KBM-7 (cell line): ENCODE results near the gene AIF1.
"Not testable (repeated sequence)": the region's sequence is repeated elsewhere in the genome, so short reads cannot be mapped to it uniquely, and the experiment has no call there.

Experiments used
- DNase-seq: peaks from one replicate; pipeline ENCODE4 v3.0.0-alpha.2; 2015
- in situ Hi-C: fragments of 300-500 bp; cut with MboI; formaldehyde crosslinking; loops from 2 replicates; pipeline ENCODE4 v1.14.3; 2020; ENCODE audit warnings: low sequenced_read_pairs, low pct_unique_long_range_greater_than_20kb, mixed read lengths

Gene AIF1

DNA sequence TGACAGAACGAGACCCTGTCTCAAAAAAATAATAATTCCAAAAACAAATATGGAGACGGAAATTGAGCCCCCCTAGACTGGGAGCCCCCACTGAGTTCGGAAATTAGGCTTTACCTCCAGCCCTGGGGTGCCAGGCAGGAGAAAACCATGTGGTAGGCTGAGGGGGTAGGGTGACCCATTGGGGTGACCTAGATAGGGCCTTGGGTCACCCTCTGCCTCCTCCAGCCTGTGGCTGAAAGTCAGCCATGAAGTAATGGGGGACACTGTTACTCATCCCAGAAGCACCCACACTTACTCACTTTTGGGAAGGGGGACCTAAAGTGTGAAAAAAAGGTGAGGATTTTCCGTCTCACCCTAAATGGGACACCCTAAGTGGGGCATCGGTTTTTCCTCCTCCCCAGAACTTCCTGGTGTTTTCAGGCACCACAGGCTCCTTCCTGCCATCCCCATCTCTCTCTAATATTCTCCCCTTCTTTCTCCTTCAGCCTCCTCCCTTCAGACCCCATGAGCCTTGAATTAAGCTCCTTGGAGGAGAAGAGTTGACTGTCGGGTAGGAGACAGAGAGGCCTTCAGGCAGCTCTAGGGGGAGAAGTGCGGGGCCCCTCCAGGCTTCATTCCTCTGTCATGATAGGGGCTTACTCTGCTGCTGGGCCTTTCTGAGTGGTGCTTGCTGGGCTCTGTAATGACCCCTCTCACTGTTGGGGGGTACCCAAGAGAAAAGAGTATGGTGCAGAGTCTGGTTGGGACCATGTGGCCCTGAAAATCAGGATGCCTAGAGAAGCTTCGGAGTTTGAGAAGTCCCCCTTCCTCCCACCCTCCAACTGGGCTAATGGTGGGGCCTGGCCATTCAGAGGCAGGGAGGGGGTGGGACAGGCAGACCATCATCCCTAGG is 35.2 kb upstream of the AIF1 start:
- in situ Hi-C loops = no loop called here
- no peak for DNase-seq

DNA sequence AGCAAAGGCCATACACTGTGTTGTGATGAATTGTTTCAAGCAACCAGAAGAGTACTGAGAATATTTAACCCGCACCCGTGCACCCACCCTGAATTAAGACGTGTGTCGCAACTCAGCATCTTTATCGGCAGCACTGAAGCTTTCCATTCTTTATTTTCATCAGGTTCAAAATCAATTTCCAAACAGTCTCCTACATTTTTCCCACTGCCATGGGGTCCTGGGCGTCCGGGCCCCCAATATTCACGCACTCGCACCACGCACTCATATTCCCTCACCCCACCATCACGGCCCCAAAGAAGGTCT is 34.6 kb upstream of the AIF1 start:
- DNase-seq = no peak
- in situ Hi-C loops = no loop called here

DNA sequence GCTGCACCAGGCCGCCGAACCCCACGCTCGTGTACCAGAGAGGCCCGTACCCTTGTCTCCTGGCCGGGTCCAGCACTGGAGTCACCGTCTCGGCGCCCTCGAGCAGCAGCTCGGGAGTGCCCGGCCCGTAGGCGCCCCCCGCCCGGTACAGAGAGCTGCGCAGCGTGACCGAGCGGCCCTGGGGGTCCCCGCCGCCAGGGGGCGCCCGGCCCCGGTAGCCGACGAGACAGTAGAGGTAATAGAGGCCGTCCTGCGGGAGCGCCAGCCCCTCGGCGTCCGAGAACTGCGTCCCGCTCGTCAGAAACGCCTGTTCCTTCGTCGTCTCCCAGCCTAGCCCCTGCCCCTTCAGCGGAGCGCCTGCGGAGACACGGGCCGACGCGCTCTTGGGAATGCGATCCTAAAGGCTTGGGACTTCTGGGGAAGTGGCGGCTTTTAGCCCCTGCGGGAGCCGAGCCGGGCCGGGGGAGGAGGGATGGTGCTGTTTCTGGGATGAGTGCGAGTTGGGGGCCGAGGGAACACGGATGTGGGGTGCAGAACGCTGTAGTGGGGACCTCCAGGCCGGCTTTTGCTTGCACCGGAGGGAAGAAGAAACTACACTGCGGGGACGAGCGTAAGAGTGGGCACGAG is 34.1 kb upstream of the AIF1 start:
- in situ Hi-C loops = no loop called here
- DNase-seq = peak; percentile 88

DNA sequence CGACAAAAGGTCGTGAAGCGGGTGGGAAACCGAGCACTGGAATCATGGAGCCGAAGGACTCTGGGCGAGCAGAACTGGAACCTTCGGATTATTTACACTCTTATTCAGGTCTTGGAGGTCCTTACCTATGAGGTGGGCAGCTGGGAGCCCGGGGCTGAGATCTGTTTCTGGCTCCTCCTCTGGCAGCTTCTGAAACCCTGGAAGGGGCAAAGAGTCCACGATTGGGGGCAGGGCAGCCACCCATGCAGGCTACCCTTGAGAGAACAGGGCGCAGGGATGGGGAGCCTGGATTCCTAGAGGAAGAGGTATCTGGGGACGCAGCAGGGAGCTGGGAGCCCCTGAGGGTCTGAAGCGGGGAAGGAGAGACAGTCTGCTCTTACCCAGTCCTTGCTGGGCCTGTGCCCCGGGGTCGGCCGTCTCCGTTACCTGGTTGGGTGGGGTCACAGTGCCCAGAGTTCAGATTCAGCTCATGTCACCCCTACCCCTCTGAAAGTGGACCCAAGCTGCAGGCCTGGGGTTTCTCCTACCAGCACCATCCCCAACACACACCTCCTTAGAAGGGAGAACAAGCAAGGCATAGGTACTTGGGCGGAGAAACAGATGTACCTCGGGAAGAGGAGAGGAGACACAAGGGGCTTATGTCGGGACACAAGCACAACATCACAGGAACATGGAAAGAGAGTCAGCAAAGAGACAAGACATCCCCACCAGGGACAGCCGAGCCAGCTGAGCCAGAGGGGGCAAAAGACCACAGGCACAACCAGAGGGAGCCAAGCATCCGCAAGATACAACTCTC is 33.4 kb upstream of the AIF1 start:
- no peak for DNase-seq
- in situ Hi-C loops = no loop called here

DNA sequence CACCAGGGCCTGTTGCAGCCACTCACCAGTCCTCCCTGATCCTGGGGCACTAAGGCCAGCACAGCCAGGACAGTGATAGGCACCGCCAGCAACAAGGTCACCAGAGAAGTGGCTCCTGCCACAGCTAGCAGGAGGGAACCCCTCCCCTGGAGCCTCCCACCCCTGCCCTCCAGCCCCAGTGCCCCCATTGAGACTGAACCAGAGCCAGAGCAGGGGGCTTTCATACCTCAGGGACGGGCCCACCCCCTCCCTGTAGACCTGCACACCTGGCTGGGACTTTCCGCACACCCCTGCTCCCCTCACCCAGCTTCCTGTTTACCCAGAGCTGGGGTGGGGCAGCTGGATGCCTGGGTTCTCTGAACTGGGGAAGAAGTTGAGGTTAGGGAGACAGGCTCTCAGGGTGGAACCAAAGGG is 32.8 kb upstream of the AIF1 start, which contains the start of gene LTB:
Gene LTB, minus strand, starts transcription at position 195 of the 414 bp plus-strand sequence. Its CDS starts 7 bp downstream, at position 188.
- in situ Hi-C loops = no loop called here
- no peak for DNase-seq

DNA sequence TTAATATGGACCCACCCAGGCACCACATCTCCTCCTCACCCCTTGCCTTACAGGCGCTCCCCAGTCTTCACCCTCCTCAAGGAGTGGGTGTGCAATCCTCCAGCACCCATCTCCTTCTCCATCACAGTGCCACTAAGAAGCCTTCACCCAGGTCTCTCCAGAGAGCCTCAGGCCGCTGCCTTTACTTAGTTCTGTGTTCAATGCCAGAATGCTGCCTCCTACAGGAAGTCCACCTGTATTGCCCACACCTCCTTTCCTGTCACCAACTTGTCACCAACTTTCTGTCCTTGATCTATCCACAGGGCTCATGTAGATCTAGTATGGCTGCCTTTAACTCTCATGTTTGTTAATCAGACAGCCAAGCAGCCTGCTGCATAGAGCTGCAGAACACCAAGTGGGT is 29.5 kb upstream of the AIF1 start:
- in situ Hi-C loops = no loop called here
- peak; percentile 76 for DNase-seq

DNA sequence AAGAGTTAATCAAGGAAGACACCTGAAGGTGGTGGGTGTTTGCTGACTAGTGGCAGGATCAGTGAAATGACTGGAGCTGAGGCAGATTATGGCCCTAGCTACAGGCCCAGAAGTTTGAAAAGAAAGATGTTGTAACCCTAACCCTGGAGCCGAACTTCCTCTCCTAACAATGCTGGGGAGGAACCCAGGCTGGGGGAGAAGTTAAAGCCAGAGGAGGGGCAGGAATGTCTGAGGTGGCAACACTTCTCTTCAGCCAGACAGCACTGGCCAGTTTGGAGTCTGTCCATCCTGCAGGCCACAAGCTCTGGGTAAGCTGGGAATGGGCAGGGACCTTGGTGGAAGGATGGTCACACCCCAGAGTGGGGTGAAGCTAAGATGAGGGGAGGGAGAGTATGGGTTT is 29.0 kb upstream of the AIF1 start, which contains the start of gene LST1:
Gene LST1, plus strand, starts transcription at position 270 of the 400 bp plus-strand sequence. CDS start 1,023 bp downstream, outside the sequence.
- in situ Hi-C loops = no loop called here
- DNase-seq = peak; percentile 85

DNA sequence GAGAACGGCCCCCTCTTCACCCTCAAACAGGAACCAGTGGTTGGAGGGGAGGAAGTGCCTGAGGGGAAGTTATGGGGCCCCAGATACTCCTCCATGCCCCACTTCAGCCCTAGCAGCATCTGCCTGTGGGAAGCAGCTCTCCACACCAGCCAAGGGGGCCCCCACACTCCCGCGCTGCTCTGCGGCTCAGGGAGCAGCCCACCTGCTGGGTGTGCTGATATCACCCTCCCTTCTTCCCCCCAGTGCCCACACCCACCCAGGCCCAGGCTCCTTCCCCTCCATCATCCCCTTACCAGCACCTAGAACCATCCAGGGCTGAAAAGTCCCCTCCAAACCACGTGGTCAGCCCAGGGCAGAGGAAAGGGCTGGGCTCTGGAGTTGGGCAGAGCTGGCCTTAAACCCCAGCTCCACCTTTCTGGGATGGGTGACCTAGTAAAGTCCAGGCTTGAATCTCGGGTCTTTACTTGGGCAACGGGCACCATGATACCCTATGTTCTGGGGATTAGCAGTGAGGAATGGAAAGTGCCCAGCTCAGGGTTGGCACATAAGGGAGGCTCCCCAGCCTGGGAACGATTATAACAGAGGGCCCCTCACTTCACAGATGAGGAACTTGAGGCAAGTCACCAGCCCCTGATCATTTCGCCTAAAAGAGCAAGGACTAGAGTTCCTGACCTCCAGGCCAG is 28.3 kb upstream of the AIF1 start:
- peak; percentile 98 for DNase-seq
- in situ Hi-C loops = no loop called here

DNA sequence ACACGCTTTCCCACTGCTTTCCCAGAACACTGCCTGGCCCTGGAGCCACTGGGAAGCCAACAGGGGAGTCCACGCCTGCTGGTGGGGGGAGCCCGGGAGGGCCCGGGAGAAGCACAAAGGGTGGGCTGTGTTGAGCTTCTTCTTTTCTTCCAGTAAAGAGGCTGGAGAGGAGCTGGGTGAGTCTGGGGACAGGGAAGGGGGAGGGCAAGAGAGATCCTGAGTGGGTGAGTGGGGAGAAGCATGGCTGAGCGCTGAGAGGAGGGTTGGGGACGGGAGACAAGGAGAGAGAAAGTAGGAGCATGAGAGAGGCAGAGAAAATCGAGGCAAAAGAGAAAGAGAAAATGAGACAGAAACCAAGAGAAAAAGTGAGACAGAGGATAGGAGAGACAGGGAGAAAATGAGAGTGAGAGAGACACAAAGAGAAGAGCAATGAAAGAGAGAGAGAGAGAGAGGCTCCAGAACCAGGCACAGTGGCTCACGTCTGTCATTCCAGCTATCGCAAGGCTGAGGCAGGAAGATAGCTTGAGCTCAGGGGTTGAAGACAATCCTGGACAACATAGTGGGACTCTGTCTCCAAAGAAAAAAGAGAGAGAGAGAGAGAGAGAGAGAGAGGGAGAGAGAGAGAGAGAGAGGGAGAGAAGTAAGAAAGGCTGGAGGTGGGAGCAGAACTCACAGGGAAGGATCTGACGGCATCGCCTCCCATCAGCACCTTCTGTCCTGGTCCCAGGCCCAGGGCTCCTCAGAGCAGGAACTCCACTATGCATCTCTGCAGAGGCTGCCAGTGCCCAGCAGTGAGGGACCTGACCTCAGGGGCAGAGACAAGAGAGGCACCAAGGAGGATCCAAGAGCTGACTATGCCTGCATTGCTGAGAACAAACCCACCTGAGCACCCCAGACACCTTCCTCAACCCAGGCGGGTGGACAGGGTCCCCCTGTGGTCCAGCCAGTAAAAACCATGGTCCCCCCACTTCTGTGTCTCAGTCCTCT is 26.9 kb upstream of the AIF1 start:
- in situ Hi-C loops = no loop called here
- DNase-seq = no peak

DNA sequence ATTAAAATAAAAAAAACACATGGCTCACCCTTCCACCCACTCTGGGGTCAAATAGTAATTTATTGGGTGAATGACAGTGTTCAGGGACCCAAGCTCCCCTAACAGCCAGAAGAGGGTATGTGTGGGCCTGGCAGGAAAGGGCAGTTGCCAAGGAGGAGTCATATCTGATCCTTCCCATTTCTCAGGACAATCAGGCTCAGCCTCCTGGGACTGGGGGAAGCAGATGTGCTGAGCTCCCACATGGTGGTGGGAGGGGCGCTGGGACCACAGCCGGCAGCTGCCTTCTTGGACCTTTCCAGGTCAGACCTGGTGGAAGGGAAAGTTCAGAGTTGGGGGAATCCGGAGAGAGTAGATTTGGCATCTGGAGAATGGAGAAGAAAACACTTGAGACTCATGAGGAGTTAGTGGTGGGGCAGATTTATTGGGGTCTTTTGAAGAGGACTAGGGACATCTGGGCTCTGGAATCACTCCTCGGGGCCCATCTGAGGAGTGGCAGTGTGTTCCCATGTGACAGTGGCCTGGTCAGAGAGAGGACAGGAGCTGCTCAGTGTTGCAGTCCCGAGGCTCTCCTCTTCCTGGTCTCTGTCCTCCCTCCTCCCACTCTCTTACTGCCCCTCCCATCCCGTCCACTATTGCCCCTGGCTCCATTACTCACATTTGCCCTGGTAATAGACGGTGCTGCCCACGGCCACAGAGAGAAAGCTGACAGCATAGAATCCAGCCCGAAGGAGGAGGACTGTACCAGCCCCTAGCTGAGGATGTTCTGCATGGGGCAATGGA is 26.0 kb upstream of the AIF1 start:
- in situ Hi-C loops = no loop called here
- peak; percentile 65 for DNase-seq

DNA sequence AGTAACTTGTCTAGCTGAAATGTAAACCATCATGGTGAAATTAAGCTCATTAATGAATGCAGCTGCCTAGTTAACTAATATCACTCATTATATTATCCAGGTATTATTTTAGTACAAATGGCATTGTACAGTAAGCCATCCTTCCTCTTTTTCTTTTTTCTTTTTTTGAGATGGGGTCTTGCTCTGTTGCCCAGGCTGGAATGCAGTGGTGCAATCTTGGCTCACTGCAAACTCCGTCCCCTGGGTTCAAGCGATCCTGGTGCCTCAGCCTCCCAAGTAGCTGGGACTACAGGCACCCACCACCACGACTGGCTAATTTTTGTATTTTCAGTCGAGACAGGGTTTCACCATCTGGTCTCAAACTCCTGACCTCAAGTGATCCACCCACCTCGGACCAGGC is 24.3 kb upstream of the AIF1 start:
- in situ Hi-C loops, DNase-seq: not testable (repeated sequence)

DNA sequence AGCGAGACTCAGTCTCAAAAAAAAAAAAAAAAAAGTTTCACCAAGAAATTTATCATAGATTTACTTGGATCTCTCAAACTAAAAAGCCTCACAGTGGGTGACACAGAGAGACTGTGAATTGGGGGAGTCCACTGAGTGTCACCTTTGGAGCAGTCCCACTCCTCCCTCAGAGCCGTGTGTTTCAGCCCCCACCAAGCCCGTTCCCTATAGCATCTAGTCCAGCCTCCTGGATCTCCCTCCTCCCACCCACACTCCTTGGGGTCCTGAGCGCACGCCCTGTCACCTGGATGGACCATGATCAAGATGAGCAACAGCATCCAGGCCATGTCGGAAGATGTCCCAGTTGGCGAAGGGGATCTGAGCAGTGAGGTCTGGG is 22.6 kb upstream of the AIF1 start:
- DNase-seq = no peak
- in situ Hi-C loops = no loop called here

DNA sequence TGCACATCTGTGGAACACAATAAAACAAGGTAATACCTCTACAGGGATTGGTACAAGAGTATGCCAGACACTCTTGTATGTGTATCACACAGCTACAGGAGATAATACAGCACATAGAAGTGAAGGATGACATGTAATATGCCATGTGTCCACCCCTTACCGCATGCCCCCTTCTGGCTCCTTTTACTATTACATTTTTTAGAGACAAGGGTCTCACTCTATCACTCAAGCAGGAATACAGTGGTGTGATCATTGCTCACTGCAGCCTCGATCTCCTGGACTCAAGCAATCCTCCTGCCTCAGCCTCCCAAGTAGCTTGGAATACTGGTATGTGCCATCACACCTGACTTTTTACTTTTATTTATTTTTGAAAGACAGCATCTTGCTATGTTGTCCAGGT is 18.0 kb upstream of the AIF1 start:
- peak; percentile 88 for DNase-seq

DNA sequence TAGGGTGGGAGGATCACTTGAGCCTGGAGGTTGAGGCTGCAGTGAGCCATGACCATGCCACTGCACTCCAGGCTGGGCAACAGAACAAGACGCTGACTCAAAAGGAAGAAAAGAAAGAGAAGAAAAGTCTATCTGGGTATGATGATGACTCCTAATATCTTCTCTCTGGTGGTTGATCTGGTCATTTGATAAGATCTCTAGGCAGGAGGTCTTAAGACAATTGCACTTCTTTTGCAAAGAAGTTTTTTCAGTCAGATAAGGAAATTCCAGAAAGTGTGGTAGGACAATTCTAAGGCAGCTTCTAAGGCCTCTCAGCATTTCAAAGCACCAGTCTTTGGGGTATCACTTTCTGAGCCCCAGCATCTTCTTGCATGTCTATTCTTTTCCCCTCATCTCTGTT is 7.7 kb upstream of the AIF1 start:
- no peak for DNase-seq
- in situ Hi-C loops = no loop called here

More for the DNA sequence above, 18.0 kb upstream of the AIF1 start:
- in situ Hi-C loops = no loop called here

DNA sequence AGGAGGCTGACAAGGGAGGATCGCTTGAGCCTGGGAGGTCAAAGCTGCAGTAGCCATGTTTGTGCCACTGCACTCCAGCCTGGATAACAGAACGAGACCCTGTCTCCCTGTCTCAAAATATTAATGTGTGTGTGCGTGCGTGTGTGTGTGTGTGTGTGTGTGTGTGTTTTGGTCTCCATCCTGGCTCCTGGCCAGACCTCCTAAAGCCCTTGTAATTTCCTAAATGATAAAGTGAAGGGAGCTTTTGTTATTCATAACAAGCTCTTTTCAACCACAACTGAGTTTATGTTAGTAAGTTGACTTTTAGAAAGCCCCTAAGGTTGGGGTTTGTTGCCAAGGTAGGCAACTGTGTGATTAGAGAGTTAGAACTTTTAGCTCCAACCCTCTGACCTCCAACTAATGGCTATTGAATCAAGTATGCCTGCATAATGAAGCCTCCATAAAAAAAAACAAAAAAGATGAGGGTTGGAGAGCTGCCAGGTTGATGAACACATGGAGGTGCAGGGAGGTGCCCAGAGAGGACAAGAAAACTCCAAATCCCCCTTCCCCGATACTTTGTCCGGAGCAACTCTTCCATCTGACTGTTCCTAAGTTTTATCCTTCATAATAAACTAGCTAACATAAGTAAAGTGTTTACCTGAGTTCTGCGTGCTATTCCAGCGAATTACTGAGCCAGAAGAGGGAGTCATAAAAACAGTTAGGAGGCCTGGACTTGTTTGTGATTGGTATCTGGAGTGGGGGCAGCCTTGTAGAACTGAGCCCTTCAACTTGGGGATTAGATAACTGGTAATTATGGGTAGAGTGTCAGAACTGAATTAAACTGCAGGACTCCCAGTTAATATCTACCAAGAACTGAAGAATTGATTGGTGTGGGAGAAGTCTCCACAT is 5.3 kb upstream of the AIF1 start:
- in situ Hi-C loops = no loop called here
- no peak for DNase-seq

DNA sequence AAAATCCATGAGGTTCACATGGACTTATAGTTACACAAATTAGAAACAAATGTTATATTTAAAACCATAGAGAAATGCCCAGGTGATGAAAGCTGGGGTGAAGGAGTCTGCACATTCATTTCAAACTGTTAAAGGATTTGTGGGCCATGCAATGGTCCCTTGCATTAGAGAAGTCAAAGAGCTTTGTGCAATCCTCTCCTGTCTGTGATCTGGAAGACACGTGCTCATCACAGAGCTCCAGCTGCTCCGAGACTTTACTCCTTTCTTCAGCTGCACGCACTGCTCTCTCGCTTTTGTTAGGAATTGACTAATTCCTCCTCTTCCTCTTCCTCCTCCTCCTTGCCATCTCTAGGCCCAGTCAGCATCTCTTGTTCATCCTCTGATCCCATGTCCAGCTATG is 4.1 kb upstream of the AIF1 start:
- in situ Hi-C loops = no loop called here
- DNase-seq = no peak
